Heart left ventricle (tissue), 16 donors: ENCODE results near the gene PPP1R1A. TPM values are rescaled to one million over a fixed set of nuclear protein-coding genes. Genes with fewer than 3 reads are reported as not detected.

Experiments used
- ATAC-seq, 4 donors: fragments of 200-7000 bp; cut with Tn5 transposase; one replicate each; pipeline ENCODE4 v1.9.1; 2020 to 2022; ENCODE audit warnings: moderate library complexity in 4 of 4, mild to moderate bottlenecking in 3 of 4, moderate number of reproducible peaks in 1 of 4
- DNase-seq, 5 donors: peaks; one replicate each; pipeline ENCODE4 v3.0.0-alpha.2; 2020
- H3K27ac ChIP-seq, 12 donors: fragments of 200-600 bp; sonication (generic) in 4 of 12; one replicate each; pipeline versions ENCODE4 v1.5.0 to v1.8.0; 2016 to 2022; ENCODE audit warnings: mild to moderate bottlenecking in 2 of 12
- H3K27me3 ChIP-seq, 9 donors: fragments of 200-600 bp; sonication (generic) in 2 of 9; one replicate each; pipeline versions ENCODE4 v1.5.1 to v1.8.0; 2016 to 2022; ENCODE audit warnings: mild to moderate bottlenecking in 3 of 9
- H3K36me3 ChIP-seq, 9 donors: fragments of 200-600 bp; sonication (generic) in 2 of 9; one replicate each; pipeline versions ENCODE4 v1.5.0 to v1.8.0; 2018 to 2022; ENCODE audit warnings: mild to moderate bottlenecking in 2 of 9
- H3K4me1 ChIP-seq, 12 donors: fragments of 200-600 bp; sonication (generic) in 4 of 12; one replicate each; pipeline versions ENCODE4 v1.5.0 to v1.8.0; 2016 to 2022; ENCODE audit warnings: mild to moderate bottlenecking in 3 of 12
- H3K4me3 ChIP-seq, 12 donors: fragments of 200-600 bp; sonication (generic) in 4 of 12; one replicate each; pipeline versions ENCODE4 v1.5.0 to v1.8.0; 2017 to 2022; ENCODE audit warnings: mild to moderate bottlenecking in 9 of 12, moderate library complexity in 4 of 12
- H3K9me3 ChIP-seq, 12 donors: fragments of 200-600 bp; sonication (generic) in 4 of 12; one replicate each; pipeline versions ENCODE4 v1.5.0 to v1.8.0; 2016 to 2022; ENCODE audit warnings: mild to moderate bottlenecking in 1 of 12
- POLR2A ChIP-seq, 2 donors: fragments of 450-650 bp; IDR thresholded peaks; one replicate each; pipeline ENCODE4 v1.6.1; 2017; ENCODE audit warnings: antibody characterized with exemption in 2 of 2, mild to moderate bottlenecking in 2 of 2, moderate library complexity in 2 of 2
- WGBS, 4 donors: extraction: QIAGEN DNeasy Blood & Tissue Kit in 2 of 4; methylation state at CpG; one replicate each; pipeline versions ENCODE4 v1.1.5 to v1.1.7; 2013 to 2018; 5-methylcytosine and 5-hydroxymethylcytosine counted together
- intact Hi-C, 10 donors: fragments of 100-400 bp; cut with DNase I; formaldehyde crosslinking; loops; one replicate each; pipeline versions ENCODE4 v1.11.1 to v1.14.2; 2022
- polyA plus RNA-seq, 2 donors: library from polyadenylated mRNA; stranded (reverse); fragments of 200-250 nt; gene quantifications; one replicate each; pipeline ENCODE4 v1.2.3, GENCODE V29; 2013
- total RNA-seq, 9 donors: library from RNA; depleted of rRNA in 2 of 9; stranded (reverse); fragments of >200 nt in 2 of 9; fragmentation: NEBNext Ultra II Directional in 3 of 9; extraction: Animal tissue kit (Norgen Biotek cat#: 25700) in 3 of 9; gene quantifications; one replicate each; pipeline versions ENCODE4 v1.1.0 to v1.2.4, GENCODE V29; 2016 to 2023
- TF ChIP-seq, protein P1 (sequence below), 12 donors: fragments of 200-600 bp; sonication (generic) in 4 of 12; IDR thresholded peaks; one replicate each; pipeline versions ENCODE4 v1.5.0 to v1.8.0; 2018 to 2022; ENCODE audit warnings: antibody characterized with exemption in 12 of 12, mild to moderate bottlenecking in 5 of 12
- donor health status: ischemic (EF 13 %, LVEDD 7.1; RV severe dilation, severe dysfunction).
- donor health status: healthy with polysubstance abuse.
- donor health status: DM: no; HTN: yes; CAD: no.
- donor health status: DM: no; HTN: no; CAD: no.
- donor health status: ischemic (EF 25% LVEDD 6.9; RV normal size, moderate dysfunction).
- donor health status: ischemic (EF 25% LVEDD 5.7; RV mildly dilated, moderate dysfunction).
- donor health status: healthy.
- donor health status: DM: yes; HTN: yes; CAD: no.
- donor health status: ischemic (EF 35%, LVEDD 5.7; RV mildly dilated, moderate dysfunction).
- donor health status: nonischemic (EF 11% LVEDD 7.7; RV severe dilation, severe dysfunction).
- donor health status: DM: yes; HTN: yes; CAD: no.
- donor health status: PGD.
- donor health status: ischemic (EF 29% LVEDD 5.4; RV normal size, mild dysfunction).
- donor health status: nonischemic (EF 23%, LVEDD 6.1; RV moderate dilation, normal function).

The PPP1R1A gene
- total and polyA plus RNA-seq, 11 donors = 25.5 to 181 (median 60.9) TPM

DNA sequence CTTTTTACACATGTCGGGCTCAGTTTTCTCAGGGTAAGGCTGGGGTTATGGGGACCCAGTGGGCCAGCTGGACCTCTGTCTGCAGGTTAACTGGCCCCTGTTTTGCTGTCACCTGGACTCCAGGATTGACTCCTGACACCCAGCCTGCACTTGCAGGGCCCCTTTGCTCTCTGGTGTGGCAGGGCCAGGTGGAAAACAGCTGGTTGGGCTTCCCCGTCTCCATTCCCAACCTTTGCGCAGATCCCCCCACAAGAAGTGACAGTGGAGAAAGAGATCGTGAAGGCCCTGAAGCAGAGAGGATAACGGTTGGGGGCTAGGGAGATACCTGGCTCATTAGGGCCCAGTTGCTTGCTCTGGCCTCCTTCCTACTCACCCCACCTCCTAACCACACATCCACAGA is 1.5 kb upstream of the PPP1R1A start:
- intact Hi-C loops = loop anchor here in 3 of 10 donors (10.0 kb wide), 1 partner anchor 365 kb away; no protein-coding TSS in a partner anchor
- no peak overlapping the region for H3K4me3 ChIP-seq
- WGBS, 4 donors = 58 to 77% (median 66%) methylated on average over 5 of the region's 5 CpGs
- peak overlapping the region in 1 of 12 donors; percentile 77 for H3K27ac ChIP-seq
- DNase-seq (no peak), ATAC-seq (no peak)
- peaks cover 0 to 41% (median 15%) of the 10 kb centered on the region in 9 donors for H3K27me3 ChIP-seq
- no peaks in the 10 kb centered on the region for H3K36me3 ChIP-seq
- H3K9me3 ChIP-seq = no peaks in the 10 kb centered on the region
- peaks cover 0 to 39% (median 12%) of the 10 kb centered on the region in 12 donors for H3K4me1 ChIP-seq
- no peak for TF ChIP-seq POLR2A (IDR thresholded peaks at IDR 0.05)
- TF ChIP-seq, protein P1, sequence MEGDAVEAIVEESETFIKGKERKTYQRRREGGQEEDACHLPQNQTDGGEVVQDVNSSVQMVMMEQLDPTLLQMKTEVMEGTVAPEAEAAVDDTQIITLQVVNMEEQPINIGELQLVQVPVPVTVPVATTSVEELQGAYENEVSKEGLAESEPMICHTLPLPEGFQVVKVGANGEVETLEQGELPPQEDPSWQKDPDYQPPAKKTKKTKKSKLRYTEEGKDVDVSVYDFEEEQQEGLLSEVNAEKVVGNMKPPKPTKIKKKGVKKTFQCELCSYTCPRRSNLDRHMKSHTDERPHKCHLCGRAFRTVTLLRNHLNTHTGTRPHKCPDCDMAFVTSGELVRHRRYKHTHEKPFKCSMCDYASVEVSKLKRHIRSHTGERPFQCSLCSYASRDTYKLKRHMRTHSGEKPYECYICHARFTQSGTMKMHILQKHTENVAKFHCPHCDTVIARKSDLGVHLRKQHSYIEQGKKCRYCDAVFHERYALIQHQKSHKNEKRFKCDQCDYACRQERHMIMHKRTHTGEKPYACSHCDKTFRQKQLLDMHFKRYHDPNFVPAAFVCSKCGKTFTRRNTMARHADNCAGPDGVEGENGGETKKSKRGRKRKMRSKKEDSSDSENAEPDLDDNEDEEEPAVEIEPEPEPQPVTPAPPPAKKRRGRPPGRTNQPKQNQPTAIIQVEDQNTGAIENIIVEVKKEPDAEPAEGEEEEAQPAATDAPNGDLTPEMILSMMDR (IDR thresholded peaks at IDR 0.05) = no peak

- Histone ChIP-seq H3K27ac (peak overlapping the region in 1 of 12 donors; percentile 77), H3K36me3 (no peaks in the 10 kb centered on the region), H3K27me3 (peaks cover 0 to 41% (median 15%) of the 10 kb centered on the region in 9 donors), H3K9me3 (no peaks in the 10 kb centered on the region), H3K4me1 (peaks cover 0 to 39% (median 12%) of the 10 kb centered on the region in 12 donors), H3K4me3 (peak overlapping the region in 11 of 12 donors; percentile 48 to 77 (median 61))
- ATAC-seq (no peak), DNase-seq (no peak)
- 19 to 24% (median 20%) methylated on average over 13 of the region's 13 CpGs for WGBS, 4 donors
- TF ChIP-seq POLR2A (IDR thresholded peaks at IDR 0.05) = no peak
- TF ChIP-seq, protein P1 (IDR thresholded peaks at IDR 0.05) = no peak
- intact Hi-C loops = no loop called here
Measured at GRCh38 chr12:54588890-54589267, 420 bp upstream of the PPP1R1A start.

DNA sequence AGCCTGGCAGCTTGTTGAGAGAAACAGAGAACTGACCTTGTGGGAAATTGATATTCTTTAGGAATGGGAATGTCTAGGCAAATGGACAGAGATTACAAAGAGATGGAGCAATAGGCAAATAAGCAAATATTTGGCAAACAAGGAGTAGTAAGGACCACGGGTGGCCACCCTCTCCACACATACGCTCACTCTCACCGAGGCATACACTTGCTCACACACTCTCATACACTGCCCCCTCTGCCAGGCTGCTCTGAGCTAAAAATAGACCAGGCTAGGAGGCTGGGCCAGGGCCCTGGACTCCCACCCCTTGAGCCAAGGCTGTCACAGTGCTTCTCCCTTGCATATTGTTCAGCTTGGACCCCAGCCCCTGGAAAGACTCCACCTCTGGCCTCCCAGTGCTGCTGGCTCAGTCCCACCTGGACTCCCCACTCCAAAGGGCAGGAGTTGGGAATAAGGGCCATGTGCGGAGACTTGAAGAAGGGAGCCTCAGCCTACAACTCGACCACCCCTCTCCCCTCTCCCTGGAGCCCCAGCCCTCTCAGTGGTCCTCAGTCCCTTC is 1.1 kb downstream of the PPP1R1A start:
- Histone ChIP-seq H3K27ac (peak overlapping the region in 5 of 12 donors; percentile 18 to 77 (median 53)), H3K4me3 (peak overlapping the region; percentile 45 to 77 (median 60)), H3K27me3 (peaks cover 0 to 41% (median 15%) of the 10 kb centered on the region in 9 donors), H3K4me1 (peaks cover 0 to 39% (median 12%) of the 10 kb centered on the region in 12 donors), H3K9me3 (no peaks in the 10 kb centered on the region), H3K36me3 (no peaks in the 10 kb centered on the region)
- TF ChIP-seq, protein P1 (IDR thresholded peaks at IDR 0.05) = no peak
- no peak for TF ChIP-seq POLR2A (IDR thresholded peaks at IDR 0.05)
- intact Hi-C loops = no loop called here
- ATAC-seq (peak; percentile 83 to 92 (median 89)), DNase-seq (peak in 4 of 5 donors; percentile 36 to 77 (median 62))
- 14 to 44% (median 27%) methylated on average over 5 of the region's 5 CpGs for WGBS, 4 donors

DNA sequence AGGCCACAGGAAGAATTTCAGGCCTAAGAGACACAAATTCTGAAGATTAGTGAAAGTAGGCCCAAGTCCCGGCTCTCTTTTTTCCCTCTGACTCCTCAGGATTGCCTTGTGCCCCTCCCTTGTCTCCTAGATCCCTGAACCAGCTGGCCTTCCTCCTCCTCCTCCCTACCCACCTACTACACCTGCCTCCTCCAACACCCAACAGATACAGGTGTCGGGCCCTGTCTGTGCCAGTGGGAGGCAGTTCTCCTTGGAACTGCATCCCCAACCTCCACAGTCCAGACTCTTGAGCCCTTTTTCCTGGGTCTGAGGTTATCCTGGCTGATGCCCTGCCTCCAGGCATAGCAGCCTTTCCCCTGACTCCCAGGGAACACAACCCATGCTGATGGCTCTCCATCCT is 1.8 kb downstream of the PPP1R1A start:
- H3K27me3 ChIP-seq = peaks cover 0 to 41% (median 15%) of the 10 kb centered on the region in 9 donors
- ATAC-seq = no peak
- intact Hi-C loops = no loop called here
- no peaks in the 10 kb centered on the region for H3K9me3 ChIP-seq
- peak overlapping the region in 1 of 12 donors; percentile 71 for H3K4me3 ChIP-seq
- DNase-seq = no peak
- H3K27ac ChIP-seq = peak overlapping the region in 1 of 12 donors; percentile 77
- TF ChIP-seq, protein P1 (IDR thresholded peaks at IDR 0.05) = no peak
- no peak for TF ChIP-seq POLR2A (IDR thresholded peaks at IDR 0.05)
- peaks cover 0 to 39% (median 12%) of the 10 kb centered on the region in 12 donors for H3K4me1 ChIP-seq
- H3K36me3 ChIP-seq = no peaks in the 10 kb centered on the region
- 73 to 88% (median 86%) methylated on average over 2 of the region's 2 CpGs for WGBS, 4 donors
